NB4 (cell line): Measurements from ENCODE around the gene ANXA4.
"Not testable (repeated sequence)": the region's sequence is repeated elsewhere in the genome, so short reads cannot be mapped to it uniquely, and the experiment has no call there.

ENCODE experiments used
- DNase-seq: peaks from one replicate; pipeline ENCODE4 v3.0.0; 2010; ENCODE audit warnings: low read depth
- H3K4me3 ChIP-seq: one replicate; pipeline ENCODE4 v1.5.1; 2011; ENCODE audit warnings: mild to moderate bottlenecking, low read depth, low read length, moderate library complexity
- CTCF ChIP-seq: IDR thresholded peaks from one replicate; pipeline ENCODE4 v1.5.1; 2012; ENCODE audit warnings: low read depth, low read length
- MYC ChIP-seq: IDR thresholded peaks from 2 replicates; pipeline ENCODE4 v1.6.1; 2011; ENCODE audit warnings: low read depth, low read length
- POLR2A ChIP-seq: IDR thresholded peaks from 2 replicates; pipeline ENCODE4 v1.6.1; 2011; ENCODE audit warnings: mild to moderate bottlenecking; ENCODE audit not compliant: insufficient read length; ENCODE audit errors: extremely low read depth
- TF ChIP-seq, protein P1 (sequence below): IDR thresholded peaks from 2 replicates; pipeline ENCODE4 v1.6.1; 2011; ENCODE audit warnings: low read depth, low read length

Gene ANXA4

DNA sequence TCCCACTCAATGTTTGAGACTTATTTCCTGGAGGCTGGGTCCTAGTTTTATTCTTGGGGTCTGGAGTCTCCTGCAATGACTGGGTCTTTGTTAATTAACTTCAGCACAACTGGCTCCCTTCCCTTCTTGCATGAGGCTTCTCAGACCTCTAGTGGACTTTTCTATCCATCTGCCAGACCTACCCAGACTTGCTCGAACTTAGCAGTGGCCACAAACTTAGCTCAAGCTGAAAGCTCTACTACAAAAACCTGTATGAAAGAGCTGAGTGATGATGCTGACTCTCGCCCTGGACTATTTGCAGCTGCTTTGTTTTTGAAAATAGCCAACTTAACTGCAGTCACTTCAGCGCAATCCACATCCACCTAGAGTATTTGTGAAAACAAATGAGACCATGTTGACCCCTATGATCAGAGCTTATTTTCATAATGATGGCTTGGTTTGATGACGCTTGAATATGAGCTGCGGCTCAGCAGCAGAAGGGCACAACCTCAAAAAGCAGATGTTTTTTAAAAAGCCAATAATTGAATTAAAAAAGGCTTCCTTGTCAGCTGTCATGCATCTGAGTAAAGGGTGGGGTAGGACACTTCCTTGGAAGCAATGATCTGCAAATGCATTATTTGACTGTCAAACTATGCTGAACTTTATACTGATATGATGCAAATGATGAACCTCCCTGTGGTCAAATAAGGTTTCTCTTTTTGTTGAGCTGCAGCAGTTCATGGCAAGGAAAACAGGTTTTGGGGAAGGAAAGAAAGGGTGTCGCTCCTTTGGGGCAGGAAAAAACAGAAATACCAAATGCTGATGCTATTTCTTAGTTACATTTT lies 10.6 kb upstream of the ANXA4 start:
- no peak for DNase-seq
- TF ChIP-seq MYC (no peak), POLR2A (no peak), CTCF (no peak)
- TF ChIP-seq, protein P1, sequence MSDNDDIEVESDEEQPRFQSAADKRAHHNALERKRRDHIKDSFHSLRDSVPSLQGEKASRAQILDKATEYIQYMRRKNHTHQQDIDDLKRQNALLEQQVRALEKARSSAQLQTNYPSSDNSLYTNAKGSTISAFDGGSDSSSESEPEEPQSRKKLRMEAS = no peak
- no peak overlapping the region for H3K4me3 ChIP-seq

DNA sequence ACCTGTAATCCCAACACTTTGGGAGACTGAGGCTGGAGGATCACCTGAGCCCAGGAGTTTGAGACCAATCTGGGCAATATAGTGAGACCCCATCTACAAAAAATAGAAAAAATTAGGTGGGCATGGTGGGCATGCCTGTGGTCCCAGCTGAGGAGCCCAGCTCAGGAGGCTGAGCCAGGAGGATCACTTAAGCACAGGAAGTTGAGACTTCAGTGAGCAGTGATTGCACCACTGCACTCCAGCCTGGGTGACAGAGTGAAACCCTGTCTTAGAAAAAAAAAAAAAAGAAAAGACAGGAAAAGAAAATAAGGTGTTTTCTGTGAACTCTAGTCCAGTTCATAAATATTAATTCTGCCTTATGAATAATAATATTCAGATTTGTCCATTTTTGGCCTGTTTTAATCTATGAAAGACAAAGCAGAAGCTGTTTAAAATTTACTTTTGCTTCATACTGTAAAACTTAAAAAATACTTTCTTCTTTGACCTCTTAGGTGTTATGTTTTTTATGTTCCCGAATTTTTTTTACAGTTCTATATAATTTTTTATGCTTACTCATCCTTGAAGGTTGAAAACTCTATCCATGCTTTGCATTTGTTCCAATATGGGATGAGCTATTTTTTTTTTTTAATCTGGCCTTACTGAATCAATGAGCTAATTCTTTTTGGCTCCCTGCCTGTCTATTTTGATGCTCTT lies 8.4 kb upstream of the ANXA4 start:
- peak; percentile 36 for DNase-seq
- TF ChIP-seq, protein P1 = no peak
- TF ChIP-seq POLR2A (no peak), CTCF (no peak), MYC (no peak)
- no peak overlapping the region for H3K4me3 ChIP-seq

GRCh38 chr2:69734035-69734611 lies 7.8 kb upstream of the ANXA4 start:
- no peak for TF ChIP-seq POLR2A
- peak; percentile 64 for TF ChIP-seq MYC
- DNase-seq = peak; percentile 74
- no peak overlapping the region for H3K4me3 ChIP-seq

- H3K4me3 ChIP-seq = no peak overlapping the region
- no peak for TF ChIP-seq CTCF
- TF ChIP-seq, protein P1 = no peak
- no peak for TF ChIP-seq MYC
- no peak for TF ChIP-seq POLR2A
- DNase-seq = peak; percentile 80
Observed at GRCh38 chr2:69734854-69735544, 6.9 kb upstream of the ANXA4 start.

GRCh38 chr2:69735686-69736085 lies 6.2 kb upstream of the ANXA4 start:
- no peak for TF ChIP-seq MYC
- TF ChIP-seq, protein P1 = peak; percentile 4; the same call in 1 of the 2 replicates
- no peak for TF ChIP-seq POLR2A
- no peak for TF ChIP-seq CTCF
- peak; percentile 21 for DNase-seq
- no peak overlapping the region for H3K4me3 ChIP-seq

DNA sequence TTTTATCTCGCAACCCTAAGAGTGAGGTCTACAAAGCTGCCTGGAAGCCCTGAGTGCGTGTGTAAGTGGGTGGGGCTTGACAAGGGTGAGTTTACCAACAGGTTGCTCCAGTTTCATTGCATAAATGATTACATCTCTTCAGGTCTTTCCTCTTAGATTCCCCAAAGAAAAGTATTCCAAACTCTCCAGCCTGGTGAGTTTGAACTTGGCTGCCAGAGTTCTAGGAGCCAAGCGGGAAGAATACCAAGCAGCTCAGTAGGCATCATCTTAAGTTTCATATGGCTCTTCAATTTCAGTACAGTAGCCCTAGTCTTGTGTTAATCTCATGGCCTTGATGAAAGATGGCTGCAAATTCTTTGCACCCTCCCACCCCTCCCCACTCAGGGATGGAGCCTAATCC lies 3.8 kb upstream of the ANXA4 start:
- not testable (repeated sequence) for DNase-seq, H3K4me3 ChIP-seq
